ENCODE results near the gene TAF15.

The TAF15 gene

GRCh38 chr17:35821308-35821707 is 12.0 kb downstream of the TAF15 start:
- no peak for DNase-seq

- no peak for DNase-seq
Measured at GRCh38 chr17:35825206-35825605, 15.9 kb downstream of the TAF15 start.

GRCh38 chr17:35841101-35841500 is 31.8 kb downstream of the TAF15 start:
- DNase-seq, result no peak

- DNase-seq, result no peak
Measured at GRCh38 chr17:35841505-35841904, 32.2 kb downstream of the TAF15 start.

- no peak for DNase-seq
Measured at GRCh38 chr17:35842239-35842638, 33.0 kb downstream of the TAF15 start.

GRCh38 chr17:35843698-35844097 is 34.4 kb downstream of the TAF15 start:
- no peak for DNase-seq

GRCh38 chr17:35844547-35844946 is 35.3 kb downstream of the TAF15 start:
- no peak for DNase-seq

- no peak for DNase-seq
Measured at GRCh38 chr17:35846055-35846809, 36.9 kb downstream of the TAF15 start.

- DNase-seq, result no peak
Measured at GRCh38 chr17:35847006-35847405, 37.7 kb downstream of the TAF15 start.

- peak; percentile 9 for DNase-seq
Measured at GRCh38 chr17:35847633-35848373, 38.5 kb downstream of the TAF15 start.

- DNase-seq, result peak; percentile 80
Measured at GRCh38 chr17:35849469-35850348, 40.4 kb downstream of the TAF15 start.

GRCh38 chr17:35855965-35856364 is 46.7 kb downstream of the TAF15 start:
- no peak for DNase-seq

GRCh38 chr17:35856603-35857002 is 47.3 kb downstream of the TAF15 start:
- DNase-seq, result no peak

GRCh38 chr17:35864853-35865252 is 55.6 kb downstream of the TAF15 start:
- no peak for DNase-seq

- no peak for DNase-seq
Measured at GRCh38 chr17:35865412-35866340, 56.4 kb downstream of the TAF15 start.

- DNase-seq, result no peak
Measured at GRCh38 chr17:35866341-35866950, 57.2 kb downstream of the TAF15 start.

GRCh38 chr17:35867574-35867973 is 58.3 kb downstream of the TAF15 start:
- DNase-seq, result no peak

GRCh38 chr17:35868737-35869136 is 59.5 kb downstream of the TAF15 start, which contains the start of gene HEATR9:
Gene HEATR9 (minus strand): TSS chr17:35868891. CDS start chr17:35868742, 149 bp downstream.
- no peak for DNase-seq

- DNase-seq, result no peak
Measured at GRCh38 chr17:35870906-35871819, 61.9 kb downstream of the TAF15 start.

GRCh38 chr17:35872196-35872980 is 63.1 kb downstream of the TAF15 start:
- DNase-seq, result no peak

Measured in OCI-M1 (cell line).